MV-4-11 (cell line): ENCODE data around the gene ID2.

ENCODE experiments used
- DNase-seq: peaks from one replicate; lab custom pipeline; 2025; lab: John Stamatoyannopoulos, UW

ID2 gene

GRCh38 chr2:8648441-8649213 lies 33.2 kb upstream of the ID2 start:
- DNase-seq, result no peak

GRCh38 chr2:8649718-8650117 lies 32.1 kb upstream of the ID2 start:
- no peak for DNase-seq

GRCh38 chr2:8650256-8650655 lies 31.6 kb upstream of the ID2 start:
- no peak for DNase-seq

- DNase-seq, result no peak
Observed at GRCh38 chr2:8652774-8653426, 29.0 kb upstream of the ID2 start.

- DNase-seq, result no peak
Observed at GRCh38 chr2:8653485-8653884, 28.4 kb upstream of the ID2 start.

GRCh38 chr2:8654041-8654440 lies 27.8 kb upstream of the ID2 start:
- DNase-seq, result no peak

GRCh38 chr2:8654483-8654882 lies 27.4 kb upstream of the ID2 start:
- DNase-seq, result no peak

- DNase-seq, result no peak
Observed at GRCh38 chr2:8656160-8656641, 25.7 kb upstream of the ID2 start.

- no peak for DNase-seq
Observed at GRCh38 chr2:8656811-8657210, 25.0 kb upstream of the ID2 start.

GRCh38 chr2:8657423-8658062 lies 24.3 kb upstream of the ID2 start:
- no peak for DNase-seq

- no peak for DNase-seq
Observed at GRCh38 chr2:8658064-8658862, 23.6 kb upstream of the ID2 start.

GRCh38 chr2:8659092-8659734 lies 22.6 kb upstream of the ID2 start:
- DNase-seq, result peak; percentile 72

- DNase-seq, result no peak
Observed at GRCh38 chr2:8659735-8660492, 21.9 kb upstream of the ID2 start.

GRCh38 chr2:8661235-8661634 lies 20.6 kb upstream of the ID2 start:
- DNase-seq, result no peak

GRCh38 chr2:8661736-8662135 lies 20.1 kb upstream of the ID2 start:
- DNase-seq, result no peak

GRCh38 chr2:8662239-8662879 lies 19.5 kb upstream of the ID2 start:
- DNase-seq, result no peak

- no peak for DNase-seq
Observed at GRCh38 chr2:8663997-8664396, 17.9 kb upstream of the ID2 start.

GRCh38 chr2:8666581-8666980 lies 15.3 kb upstream of the ID2 start:
- no peak for DNase-seq

- no peak for DNase-seq
Observed at GRCh38 chr2:8667896-8668512, 13.9 kb upstream of the ID2 start.
